Parathyroid adenoma (tissue), 2 donors: ENCODE measurements around the gene POLR2J.

Source experiments
- H2AFZ ChIP-seq: fragments of 300-600 bp; sonication (generic); one replicate; pipeline ENCODE4 v1.7.0; 2017; ENCODE audit warnings: antibody characterized with exemption, mild to moderate bottlenecking
- H3K27ac ChIP-seq: fragments of 300-600 bp; sonication (generic); one replicate; pipeline ENCODE4 v1.7.0; 2017
- H3K27me3 ChIP-seq: fragments of 300-600 bp; sonication (generic); one replicate; pipeline ENCODE4 v1.7.0; 2017; ENCODE audit warnings: low read length; ENCODE audit not compliant: control insufficient read depth, insufficient read depth
- H3K36me3 ChIP-seq: fragments of 300-600 bp; sonication (generic); one replicate; pipeline ENCODE4 v1.7.0; 2017; ENCODE audit warnings: low read length; ENCODE audit not compliant: control insufficient read depth, insufficient read depth
- H3K4me1 ChIP-seq: fragments of 300-600 bp; sonication (generic); one replicate; pipeline ENCODE4 v1.7.0; 2017; ENCODE audit warnings: control low read depth
- H3K4me2 ChIP-seq: fragments of 300-600 bp; sonication (generic); one replicate; pipeline ENCODE4 v1.7.0; 2017; ENCODE audit warnings: low read length
- H3K4me3 ChIP-seq: fragments of 300-600 bp; sonication (generic); one replicate; pipeline ENCODE4 v1.7.0; 2017; ENCODE audit warnings: low read depth, low read length
- H3K79me2 ChIP-seq: fragments of 300-600 bp; sonication (generic); one replicate; pipeline ENCODE4 v1.7.0; 2017; ENCODE audit warnings: control low read depth
- H3K9ac ChIP-seq: fragments of 300-600 bp; sonication (generic); one replicate; pipeline ENCODE4 v1.7.0; 2017; ENCODE audit warnings: mild to moderate bottlenecking
- H3K9me3 ChIP-seq: fragments of 300-600 bp; sonication (generic); one replicate; pipeline ENCODE4 v1.7.0; 2017; ENCODE audit warnings: low read length; ENCODE audit not compliant: control insufficient read depth
- TF ChIP-seq, protein P1 (sequence below): fragments of 300-600 bp; sonication (generic); IDR thresholded peaks from one replicate; pipeline ENCODE4 v1.7.0; 2017; ENCODE audit warnings: antibody characterized with exemption, mild to moderate bottlenecking
- donor health status: primary hyperparathyroidism.

Gene POLR2J

DNA sequence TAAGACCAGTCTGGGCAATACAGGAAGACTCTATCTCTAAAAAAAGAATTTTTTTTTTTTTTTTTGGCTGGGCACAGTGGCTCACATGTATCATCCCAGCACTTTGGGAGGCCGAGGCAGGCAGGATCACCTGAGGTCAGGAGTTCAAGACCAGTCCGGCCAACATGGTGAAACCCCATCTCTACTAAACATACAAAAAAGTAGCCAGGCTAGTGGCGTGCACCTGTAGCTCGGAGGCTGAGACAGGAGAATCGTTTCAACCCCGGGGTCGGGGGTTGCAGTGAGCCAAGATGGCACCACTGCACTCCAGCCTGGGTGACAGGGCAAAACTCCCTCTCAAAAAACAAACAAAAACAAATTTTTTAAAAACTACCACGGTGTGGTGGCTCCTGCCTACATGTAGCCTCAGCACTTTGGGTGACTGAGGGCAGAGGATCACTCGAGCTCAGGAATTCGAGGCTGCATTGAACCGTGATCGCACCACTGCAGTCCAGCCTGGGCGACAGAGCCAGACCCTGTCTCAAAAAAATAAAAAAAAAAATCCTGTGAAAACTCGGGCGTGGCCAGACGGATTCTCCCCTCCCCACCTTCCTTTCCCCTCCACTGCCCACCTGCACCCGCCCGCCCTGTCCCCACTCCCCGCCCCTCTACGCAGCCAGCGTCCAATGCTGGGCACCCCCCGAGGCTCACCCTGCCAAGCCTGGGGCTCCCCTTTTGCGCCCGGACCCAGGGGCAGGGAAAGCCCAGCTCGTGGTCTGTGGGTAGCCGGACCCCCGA lies 46.1 kb downstream of the POLR2J start:
- Histone ChIP-seq H3K9ac (no peak overlapping the region), H3K4me3 (peak overlapping the region; percentile 61)

DNA sequence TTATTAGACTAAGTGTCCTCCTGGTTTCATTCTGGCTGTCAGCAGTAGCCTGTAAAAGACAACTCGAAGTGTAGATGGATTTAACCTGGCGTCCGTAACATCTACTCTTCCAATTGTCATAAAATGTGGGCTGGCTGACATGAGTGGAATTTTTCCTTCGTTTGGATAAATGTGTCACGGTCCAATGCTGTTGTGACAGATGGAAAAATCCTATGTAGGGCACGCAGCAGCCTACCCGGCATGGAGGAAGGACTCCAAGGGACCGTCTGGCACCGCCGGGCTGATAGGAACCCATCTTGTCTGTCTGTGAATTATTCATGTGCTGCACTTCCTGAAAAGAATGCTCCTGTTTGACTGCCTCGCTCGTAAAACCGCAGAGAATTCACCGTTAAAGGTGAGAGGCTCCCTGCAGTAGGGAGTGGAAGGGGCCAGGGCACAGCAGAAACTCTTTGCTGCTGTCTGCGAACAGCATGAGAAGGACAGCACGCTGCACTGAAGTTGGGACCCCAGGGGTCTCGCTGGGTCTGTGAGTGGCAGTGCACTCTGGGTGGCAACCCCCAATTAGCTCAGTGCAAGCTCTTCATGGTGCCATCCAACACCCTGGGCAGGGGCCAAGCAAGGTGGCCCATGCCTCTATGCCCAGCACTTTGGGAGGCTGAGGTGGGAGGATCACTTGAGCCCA lies 47.0 kb downstream of the POLR2J start:
- Histone ChIP-seq H3K27me3 (no peaks in the 10 kb centered on the region), H3K9ac (no peak overlapping the region), H3K9me3 (no peaks in the 10 kb centered on the region), H3K4me3 (peak overlapping the region; percentile 22), H3K36me3 (no peaks in the 10 kb centered on the region), H3K4me2 (peak overlapping the region; percentile 7), H3K79me2 (no peaks in the 10 kb centered on the region), H2AFZ (peak overlapping the region; percentile 71), H3K4me1 (peaks cover 24% of the 10 kb centered on the region), H3K27ac (peak overlapping the region; percentile 94)
- TF ChIP-seq, protein P1, sequence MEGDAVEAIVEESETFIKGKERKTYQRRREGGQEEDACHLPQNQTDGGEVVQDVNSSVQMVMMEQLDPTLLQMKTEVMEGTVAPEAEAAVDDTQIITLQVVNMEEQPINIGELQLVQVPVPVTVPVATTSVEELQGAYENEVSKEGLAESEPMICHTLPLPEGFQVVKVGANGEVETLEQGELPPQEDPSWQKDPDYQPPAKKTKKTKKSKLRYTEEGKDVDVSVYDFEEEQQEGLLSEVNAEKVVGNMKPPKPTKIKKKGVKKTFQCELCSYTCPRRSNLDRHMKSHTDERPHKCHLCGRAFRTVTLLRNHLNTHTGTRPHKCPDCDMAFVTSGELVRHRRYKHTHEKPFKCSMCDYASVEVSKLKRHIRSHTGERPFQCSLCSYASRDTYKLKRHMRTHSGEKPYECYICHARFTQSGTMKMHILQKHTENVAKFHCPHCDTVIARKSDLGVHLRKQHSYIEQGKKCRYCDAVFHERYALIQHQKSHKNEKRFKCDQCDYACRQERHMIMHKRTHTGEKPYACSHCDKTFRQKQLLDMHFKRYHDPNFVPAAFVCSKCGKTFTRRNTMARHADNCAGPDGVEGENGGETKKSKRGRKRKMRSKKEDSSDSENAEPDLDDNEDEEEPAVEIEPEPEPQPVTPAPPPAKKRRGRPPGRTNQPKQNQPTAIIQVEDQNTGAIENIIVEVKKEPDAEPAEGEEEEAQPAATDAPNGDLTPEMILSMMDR: no peak

More for the DNA sequence above, 46.1 kb downstream of the POLR2J start:
- no peaks in the 10 kb centered on the region for H3K27me3 ChIP-seq
- no peaks in the 10 kb centered on the region for H3K9me3 ChIP-seq
- no peaks in the 10 kb centered on the region for H3K36me3 ChIP-seq
- no peaks in the 10 kb centered on the region for H3K79me2 ChIP-seq
- H3K4me2 ChIP-seq: peak overlapping the region; percentile 87
- H3K27ac ChIP-seq: peak overlapping the region; percentile 94
- H2AFZ ChIP-seq: peak overlapping the region; percentile 78
- H3K4me1 ChIP-seq: peaks cover 24% of the 10 kb centered on the region
- TF ChIP-seq, protein P1: no peak

GRCh38 chr7:102429141-102429899 lies 49.4 kb downstream of the POLR2J start:
- Histone ChIP-seq H3K4me1 (peaks cover 23% of the 10 kb centered on the region), H3K36me3 (no peaks in the 10 kb centered on the region), H2AFZ (no peak overlapping the region), H3K27ac (no peak overlapping the region), H3K9ac (no peak overlapping the region), H3K27me3 (no peaks in the 10 kb centered on the region), H3K4me3 (no peak overlapping the region), H3K9me3 (no peaks in the 10 kb centered on the region), H3K79me2 (no peaks in the 10 kb centered on the region), H3K4me2 (no peak overlapping the region)
- TF ChIP-seq, protein P1: no peak

DNA sequence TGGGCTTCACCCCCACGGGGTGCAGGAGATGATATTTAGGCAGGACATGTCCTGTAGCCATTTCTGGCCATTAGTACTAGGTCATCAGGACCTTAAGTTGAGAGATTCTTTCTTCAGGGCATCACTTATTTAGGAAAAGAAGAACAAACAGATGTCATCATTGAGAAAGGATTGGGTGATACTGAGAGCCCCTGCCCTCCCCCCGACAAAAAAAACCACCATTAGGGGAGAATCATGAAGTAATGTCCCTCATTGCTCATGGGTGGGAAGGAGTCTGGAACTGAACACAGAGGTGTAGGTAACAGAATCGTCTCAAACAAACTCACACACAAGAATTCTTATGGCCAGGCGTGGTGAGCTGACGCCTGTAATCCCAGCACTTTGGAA lies 51.7 kb downstream of the POLR2J start:
- Histone ChIP-seq H3K9ac (no peak overlapping the region), H3K4me1 (peaks cover 14% of the 10 kb centered on the region), H3K4me3 (no peak overlapping the region), H3K4me2 (no peak overlapping the region), H3K9me3 (no peaks in the 10 kb centered on the region), H3K36me3 (no peaks in the 10 kb centered on the region), H2AFZ (no peak overlapping the region), H3K27me3 (no peaks in the 10 kb centered on the region), H3K27ac (no peak overlapping the region), H3K79me2 (peaks cover 12% of the 10 kb centered on the region)
- TF ChIP-seq, protein P1: no peak
